ENCODE measurements around the gene DGUOK. TPM values are rescaled to one million over a fixed set of nuclear protein-coding genes. Genes with fewer than 3 reads are reported as not detected.

Gene DGUOK
- total and polyA plus RNA-seq, 8 donors: 1.7 to 91.3 (median 33.8) TPM; not detected in 1

- Histone ChIP-seq H3K27me3 (no peaks in the 10 kb centered on the region), H3K36me3 (peaks cover 0 to 8% (median 3%) of the 10 kb centered on the region in 4 donors), H3K4me1 (peaks cover 22 to 68% (median 50%) of the 10 kb centered on the region in 4 donors), H3K4me3 (no peak overlapping the region), H3K9me3 (no peaks in the 10 kb centered on the region), H3K27ac (no peak overlapping the region)
- intact Hi-C loops (cut with DNase I; ENCODE audit: low total_unique reads): no loop called here
- TF ChIP-seq EP300 (IDR thresholded peaks at IDR 0.05) (no peak), CTCF (IDR thresholded peaks at IDR 0.05) (no peak), POLR2AphosphoS5 (IDR thresholded peaks at IDR 0.05) (no peak), POLR2A (IDR thresholded peaks at IDR 0.05) (no peak)
- DNase-seq: no peak
- WGBS, 5 donors: 49 to 69% (median 65%) methylated on average over 5 of the region's 5 CpGs
Measured at GRCh38 chr2:74000666-74001065, 74.0 kb downstream of the DGUOK start.

GRCh38 chr2:74001121-74001520 is 74.4 kb downstream of the DGUOK start:
- no peak overlapping the region for H3K27ac ChIP-seq
- H3K9me3 ChIP-seq: no peaks in the 10 kb centered on the region
- peaks cover 22 to 68% (median 50%) of the 10 kb centered on the region in 4 donors for H3K4me1 ChIP-seq
- DNase-seq: no peak
- peaks cover 0 to 6% (median 2%) of the 10 kb centered on the region in 4 donors for H3K36me3 ChIP-seq
- intact Hi-C loops (cut with DNase I; ENCODE audit: low total_unique reads): no loop called here
- TF ChIP-seq CTCF (IDR thresholded peaks at IDR 0.05) (no peak), POLR2AphosphoS5 (IDR thresholded peaks at IDR 0.05) (no peak)
- no peaks in the 10 kb centered on the region for H3K27me3 ChIP-seq
- H3K4me3 ChIP-seq: no peak overlapping the region
- WGBS, 5 donors: 77 to 86% (median 80%) methylated on average over 4 of the region's 4 CpGs

GRCh38 chr2:74001781-74002504 is 75.3 kb downstream of the DGUOK start:
- WGBS, 5 donors: 8 to 11% (median 10%) methylated on average over 19 to 24 of the region's 24 CpGs
- TF ChIP-seq POLR2AphosphoS5 (IDR thresholded peaks at IDR 0.05) (no peak), POLR2A (IDR thresholded peaks at IDR 0.05) (no peak), EP300 (IDR thresholded peaks at IDR 0.05) (no peak)
- Histone ChIP-seq H3K27ac (peak overlapping the region; percentile 16 to 73 (median 47)), H3K9me3 (no peaks in the 10 kb centered on the region), H3K4me3 (peak overlapping the region; percentile 56 to 65 (median 57)), H3K27me3 (no peaks in the 10 kb centered on the region), H3K4me1 (peaks cover 22 to 77% (median 56%) of the 10 kb centered on the region in 4 donors), H3K36me3 (peaks cover 0 to 6% (median 0%) of the 10 kb centered on the region in 4 donors)
- intact Hi-C loops (cut with DNase I; ENCODE audit: low total_unique reads): no loop called here
- DNase-seq: no peak

- WGBS, 5 donors: 4 to 7% (median 5%) methylated on average over 42 to 68 of the region's 68 CpGs
- Histone ChIP-seq H3K4me3 (peak overlapping the region; percentile 56 to 65 (median 57)), H3K9me3 (no peaks in the 10 kb centered on the region), H3K27ac (peak overlapping the region; percentile 60 to 73 (median 65)), H3K36me3 (peaks cover 0 to 5% (median 2%) of the 10 kb centered on the region in 4 donors), H3K4me1 (peaks cover 22 to 84% (median 62%) of the 10 kb centered on the region in 4 donors), H3K27me3 (no peaks in the 10 kb centered on the region)
- DNase-seq: peak; percentile 87 to 97
- intact Hi-C loops (cut with DNase I; ENCODE audit: low total_unique reads): no loop called here
- TF ChIP-seq CTCF (IDR thresholded peaks at IDR 0.05) (peak in 1 of 7 experiments; percentile 20), EP300 (IDR thresholded peaks at IDR 0.05) (no peak), POLR2AphosphoS5 (IDR thresholded peaks at IDR 0.05) (peak; percentile 26 to 73 (median 68)), POLR2A (IDR thresholded peaks at IDR 0.05) (no peak)
Measured at GRCh38 chr2:74002505-74003421, 76.1 kb downstream of the DGUOK start.
